HTERT RPE-1 (cell line): ENCODE results near the gene NBDY.
"Not testable (repeated sequence)": the region's sequence is repeated elsewhere in the genome, so short reads cannot be mapped to it uniquely, and the experiment has no call there.

Source experiments
- in situ Hi-C: fragments of 300-500 bp; cut with MboI; formaldehyde crosslinking; loops from 4 replicates; pipeline ENCODE4 v1.14.3; 2020; ENCODE audit warnings: low sequenced_read_pairs

The NBDY gene

GRCh38 chrX:56729152-56729850, at the start of gene NBDY:
NBDY (plus strand) TSS chrX:56729243; CDS start chrX:56729354, 111 bp downstream.
- in situ Hi-C loops: no loop called here

- in situ Hi-C loops: not testable (repeated sequence)
Observed at GRCh38 chrX:56704530-56704929, 24.5 kb upstream of the NBDY start.

GRCh38 chrX:56726605-56727004, 2.4 kb upstream of the NBDY start:
- in situ Hi-C loops: no loop called here

GRCh38 chrX:56727531-56727930, 1.5 kb upstream of the NBDY start:
- in situ Hi-C loops: no loop called here

- in situ Hi-C loops: no loop called here
Observed at GRCh38 chrX:56728321-56728720, 722 bp upstream of the NBDY start.

- in situ Hi-C loops: no loop called here
Observed at GRCh38 chrX:56728752-56729151, 291 bp upstream of the NBDY start.

- in situ Hi-C loops: no loop called here
Observed at GRCh38 chrX:56733459-56734046, 4.5 kb downstream of the NBDY start.

- in situ Hi-C loops: no loop called here
Observed at GRCh38 chrX:56736219-56736618, 7.2 kb downstream of the NBDY start.

GRCh38 chrX:56738670-56739069, 9.6 kb downstream of the NBDY start:
- in situ Hi-C loops: no loop called here

- in situ Hi-C loops: no loop called here
Observed at GRCh38 chrX:56744996-56745395, 16.0 kb downstream of the NBDY start.

GRCh38 chrX:56746996-56747395, 18.0 kb downstream of the NBDY start:
- in situ Hi-C loops: no loop called here

- in situ Hi-C loops: no loop called here
Observed at GRCh38 chrX:56751071-56751470, 22.0 kb downstream of the NBDY start.

GRCh38 chrX:56757327-56757726, 28.3 kb downstream of the NBDY start:
- in situ Hi-C loops: no loop called here

GRCh38 chrX:56758456-56758855, 29.4 kb downstream of the NBDY start:
- in situ Hi-C loops: no loop called here

- in situ Hi-C loops: no loop called here
Observed at GRCh38 chrX:56759736-56760409, 30.8 kb downstream of the NBDY start.

GRCh38 chrX:56760410-56761124, 31.5 kb downstream of the NBDY start:
- in situ Hi-C loops: not testable (repeated sequence)

- in situ Hi-C loops: no loop called here
Observed at GRCh38 chrX:56761167-56761566, 32.1 kb downstream of the NBDY start.

- in situ Hi-C loops: no loop called here
Observed at GRCh38 chrX:56762220-56762619, 33.2 kb downstream of the NBDY start.

GRCh38 chrX:56762707-56763555, 33.9 kb downstream of the NBDY start:
- in situ Hi-C loops: no loop called here

- in situ Hi-C loops: no loop called here
Observed at GRCh38 chrX:56763556-56764152, 34.6 kb downstream of the NBDY start.
